IMR-90 (cell line): ENCODE data around the gene ACAD11. TPM values are rescaled to one million over a fixed set of nuclear protein-coding genes. Genes with fewer than 3 reads are reported as not detected.

Source experiments
- ATAC-seq: fragments of 200-7000 bp; cut with Tn5 transposase; 2 replicates; pipeline ENCODE4 v1.9.1; 2020; ENCODE audit warnings: low read depth, mild to moderate bottlenecking, moderate library complexity
- BruUV-seq: library from RNA; stranded (reverse); fragments of 400-500 nt; replicated peaks from 2 replicates; lab custom pipeline; 2021; lab: Mats Ljungman, UMichigan
- CTCF ChIA-PET: fragments of 300-600 bp; formaldehyde crosslinking; extraction: SDS; loops from one replicate; lab custom pipeline; 2021; ENCODE audit warnings: antibody characterized with exemption; lab: Yijun Ruan, JAX
- POLR2A ChIA-PET: fragments of 300-600 bp; sonication (Branson Sonifier 250); formaldehyde crosslinking; loops from one replicate; lab custom pipeline; 2022; ENCODE audit warnings: antibody characterized with exemption; ENCODE audit not compliant: unreplicated experiment; lab: Charles Lee
- DNase-seq: peaks from one replicate; pipeline ENCODE4 v3.0.0; 2013
- H2AFZ ChIP-seq: replicated peaks from 2 replicates; pipeline ENCODE3; 2013; ENCODE audit warnings: low read length, mild to moderate bottlenecking; ENCODE audit not compliant: poor library complexity
- H2AK5ac ChIP-seq: 2 replicates; pipeline ENCODE4 v1.6.1; 2013; ENCODE audit warnings: low read depth, low read length, inconsistent platforms
- H2AK9ac ChIP-seq: replicated peaks from 2 replicates; pipeline ENCODE3; 2013; ENCODE audit warnings: mild to moderate bottlenecking, low read depth, low read length, moderate library complexity; ENCODE audit not compliant: poor library complexity
- H2BK120ac ChIP-seq: 2 replicates; pipeline ENCODE4 v1.6.1; 2013; ENCODE audit warnings: low read depth, low read length, inconsistent platforms
- H2BK15ac ChIP-seq: 3 replicates; pipeline ENCODE4 v1.6.1; 2013; ENCODE audit warnings: low read depth, low read length, inconsistent platforms
- H2BK20ac ChIP-seq: 2 replicates; pipeline ENCODE4 v1.6.1; 2013; ENCODE audit warnings: low read depth, mild to moderate bottlenecking, inconsistent platforms, low read length, moderate library complexity
- H2BK5ac ChIP-seq: 2 replicates; pipeline ENCODE4 v1.6.1; 2013; ENCODE audit warnings: mild to moderate bottlenecking, low read depth, low read length, inconsistent platforms; ENCODE audit not compliant: poor library complexity, severe bottlenecking
- H3K14ac ChIP-seq: replicated peaks from 2 replicates; pipeline ENCODE4 v1.6.1; 2013; ENCODE audit warnings: low read depth, low read length, inconsistent platforms
- H3K18ac ChIP-seq: 2 replicates; pipeline ENCODE4 v1.6.1; 2013; ENCODE audit warnings: low read depth, low read length, control low read depth
- H3K23ac ChIP-seq: 2 replicates; pipeline ENCODE4 v1.6.1; 2013; ENCODE audit warnings: low read depth, low read length, inconsistent platforms
- H3K27ac ChIP-seq: 2 replicates; pipeline ENCODE4 v1.5.1; 2013; ENCODE audit warnings: mild to moderate bottlenecking, control low read depth, low read length; ENCODE audit not compliant: insufficient read depth
- H3K27me3 ChIP-seq: 2 replicates; pipeline ENCODE4 v1.6.1; 2013; ENCODE audit warnings: low read length; ENCODE audit not compliant: control insufficient read depth, insufficient read depth
- H3K36me3 ChIP-seq: 2 replicates; pipeline ENCODE4 v1.6.1; 2013; ENCODE audit warnings: low read length, mixed read lengths; ENCODE audit not compliant: control insufficient read depth, insufficient read depth
- H3K4ac ChIP-seq: 2 replicates; pipeline ENCODE4 v1.6.1; 2013; ENCODE audit warnings: low read depth, low read length, inconsistent platforms
- H3K4me1 ChIP-seq: 2 replicates; pipeline ENCODE4 v1.6.1; 2013; ENCODE audit warnings: low read length, mixed read lengths; ENCODE audit not compliant: control insufficient read depth, insufficient read depth
- H3K4me2 ChIP-seq: 2 replicates; pipeline ENCODE4 v1.6.1; 2013; ENCODE audit warnings: low read depth, mild to moderate bottlenecking, control low read depth, low read length, moderate library complexity
- H3K4me3 ChIP-seq: 2 replicates; pipeline ENCODE4 v1.5.1; 2013; ENCODE audit warnings: low read depth, mild to moderate bottlenecking, control low read depth, low read length, moderate library complexity; ENCODE audit not compliant: insufficient read depth
- H3K56ac ChIP-seq: 2 replicates; pipeline ENCODE4 v1.6.1; 2013; ENCODE audit warnings: low read length, inconsistent platforms; ENCODE audit not compliant: insufficient read depth; ENCODE audit errors: extremely low read depth
- H3K79me1 ChIP-seq, 2 experiments: 2 replicates each; pipeline ENCODE4 v1.6.1; 2013; ENCODE audit warnings: low read length in 2 of 2, inconsistent platforms in 1 of 2, low read depth in 1 of 2
- H3K9ac ChIP-seq: 2 replicates; pipeline ENCODE4 v1.6.1; 2013; ENCODE audit warnings: low read depth, low read length, control low read depth
- H3K9me1 ChIP-seq: 2 replicates; pipeline ENCODE4 v1.6.1; 2013; ENCODE audit warnings: low read length, inconsistent platforms; ENCODE audit not compliant: insufficient read depth
- H3K9me3 ChIP-seq: 2 replicates; pipeline ENCODE4 v1.6.1; 2013; ENCODE audit warnings: low read length; ENCODE audit not compliant: control insufficient read depth, insufficient read depth
- H4K20me1 ChIP-seq: 2 replicates; pipeline ENCODE4 v1.6.1; 2013; ENCODE audit warnings: low read length, inconsistent platforms; ENCODE audit not compliant: insufficient read depth
- H4K5ac ChIP-seq: 2 replicates; pipeline ENCODE4 v1.6.1; 2013; ENCODE audit warnings: mild to moderate bottlenecking, low read depth, low read length, control low read depth
- H4K8ac ChIP-seq, 2 experiments: 2 replicates each; pipeline ENCODE4 v1.6.1; 2013; ENCODE audit warnings: low read depth in 2 of 2, low read length in 2 of 2, control low read depth in 1 of 2, inconsistent platforms in 1 of 2
- H4K91ac ChIP-seq: 2 replicates; pipeline ENCODE4 v1.6.1; 2013; ENCODE audit warnings: low read depth, low read length, inconsistent platforms; ENCODE audit not compliant: insufficient read depth
- BHLHE40 ChIP-seq: fragments of 150-350 bp; IDR thresholded peaks from 2 replicates; pipeline ENCODE4 v1.6.1; 2016; ENCODE audit warnings: mild to moderate bottlenecking, low read depth, low read length
- CEBPB ChIP-seq: IDR thresholded peaks from 2 replicates; pipeline ENCODE4 v1.6.1; 2012; ENCODE audit warnings: low read depth, low read length, improper control_type of control experiment
- CHD1 ChIP-seq: IDR thresholded peaks from 2 replicates; pipeline ENCODE4 v1.6.1; 2012; ENCODE audit warnings: low read depth, low read length, improper control_type of control experiment
- FOS ChIP-seq: fragments of 150-350 bp; IDR thresholded peaks from 2 replicates; pipeline ENCODE4 v1.6.1; 2016; ENCODE audit warnings: low read depth, low read length
- MAFK ChIP-seq: IDR thresholded peaks from 2 replicates; pipeline ENCODE4 v1.6.1; 2012; ENCODE audit warnings: low read depth, low read length, improper control_type of control experiment
- MAZ ChIP-seq: IDR thresholded peaks from 2 replicates; pipeline ENCODE4 v1.6.1; 2012; ENCODE audit warnings: low read depth, mild to moderate bottlenecking, low read length, improper control_type of control experiment, moderate library complexity, borderline replicate concordance
- MXI1 ChIP-seq: IDR thresholded peaks from 2 replicates; pipeline ENCODE4 v1.6.1; 2012; ENCODE audit warnings: low read depth, mild to moderate bottlenecking, low read length, moderate library complexity, borderline replicate concordance
- NFE2L2 ChIP-seq: fragments of 150-350 bp; IDR thresholded peaks from 2 replicates; pipeline ENCODE4 v1.6.1; 2016; ENCODE audit warnings: low read depth, mild to moderate bottlenecking, low read length
- POLR2A ChIP-seq: IDR thresholded peaks from 2 replicates; pipeline ENCODE4 v1.6.1; 2012; ENCODE audit warnings: mild to moderate bottlenecking, low read depth, low read length
- RAD21 ChIP-seq: IDR thresholded peaks from 2 replicates; pipeline ENCODE4 v1.6.1; 2012; ENCODE audit warnings: low read length, improper control_type of control experiment
- RCOR1 ChIP-seq: IDR thresholded peaks from 2 replicates; pipeline ENCODE4 v1.6.1; 2012; ENCODE audit warnings: mild to moderate bottlenecking, low read length, improper control_type of control experiment; ENCODE audit not compliant: insufficient replicate concordance
- RFX5 ChIP-seq: IDR thresholded peaks from 2 replicates; pipeline ENCODE4 v1.8.0; 2012; ENCODE audit warnings: low read depth, mild to moderate bottlenecking, low read length, moderate library complexity
- SMC3 ChIP-seq: fragments of 150-350 bp; IDR thresholded peaks from 2 replicates; pipeline ENCODE4 v1.6.1; 2016; ENCODE audit warnings: low read depth, mild to moderate bottlenecking, antibody characterized with exemption, low read length, moderate library complexity
- WGBS, 2 experiments: methylation state at CpG; one replicate each; pipeline versions ENCODE4 v1.1.5 to v1.1.7; 2013; ENCODE audit warnings: missing lambda C conversion rate in 2 of 2; ENCODE audit not compliant: insufficient read length in 1 of 2; ENCODE audit errors: extremely low coverage in 2 of 2; 5-methylcytosine and 5-hydroxymethylcytosine counted together
- dilution Hi-C: fragments of 300-500 bp; cut with HindIII; formaldehyde crosslinking; loops from one replicate; pipeline ENCODE4 v1.14.3; 2018; ENCODE audit warnings: low sequenced_read_pairs; ENCODE audit not compliant: unreplicated experiment
- in situ Hi-C: fragments of 300-500 bp; cut with MboI; formaldehyde crosslinking; loops from 3 replicates; pipeline ENCODE4 v1.14.3; 2019; ENCODE audit warnings: low sequenced_read_pairs, inconsistent platforms, mixed read lengths
- intact Hi-C: fragments of 100-400 bp; cut with micrococcal nuclease; formaldehyde crosslinking; loops from 2 replicates; pipeline ENCODE4 v1.10.0; 2022
- polyA plus RNA-seq, 3 experiments: library from polyadenylated mRNA; depleted of rRNA; stranded (reverse); fragments of >200 nt; gene quantifications; 2 replicates each; pipeline ENCODE4 v1.2.3, GENCODE V29; 2012; ENCODE audit warnings: low replicate concordance in 1 of 3
- total RNA-seq: library from RNA; depleted of rRNA; stranded (reverse); fragments of >200 nt; gene quantifications from 2 replicates; pipeline ENCODE4 v1.2.3, GENCODE V29; 2012
- TF ChIP-seq, protein P1 (sequence below): conservative IDR thresholded peaks from 2 replicates; pipeline ENCODE4 v1.5.1; 2012; ENCODE audit warnings: mild to moderate bottlenecking, low read depth, low read length, improper control_type of control experiment
- TF ChIP-seq, protein P2 (sequence below): fragments of 150-350 bp; IDR thresholded peaks from 2 replicates; pipeline ENCODE4 v1.6.1; 2016; ENCODE audit warnings: low read depth, mild to moderate bottlenecking, low read length, moderate library complexity, borderline replicate concordance
- TF ChIP-seq, protein P3 (sequence below): fragments of 150-350 bp; IDR thresholded peaks from 2 replicates; pipeline ENCODE4 v1.6.1; 2017; ENCODE audit warnings: mild to moderate bottlenecking, antibody characterized with exemption, low read length, low read depth

ACAD11 gene
- total and polyA plus RNA-seq, 2 of the 4 experiments (the other 2 are of a cell fraction), result 16.0 to 18.8 TPM

DNA sequence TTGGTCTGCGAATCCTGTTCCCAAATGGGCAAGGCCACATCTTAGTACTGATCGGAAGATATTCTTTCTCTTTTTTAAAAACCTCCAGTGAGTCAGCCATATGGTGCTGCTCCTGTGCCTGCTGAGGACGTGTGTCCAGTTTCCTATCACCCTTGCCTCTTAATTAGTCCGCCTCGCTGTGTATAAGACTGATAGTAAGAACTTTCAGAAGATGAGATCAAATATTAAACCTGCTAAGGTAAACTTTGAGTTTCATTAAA is 1.1 kb upstream of the ACAD11 start:
- no peak for TF ChIP-seq RAD21
- TF ChIP-seq BHLHE40, result no peak
- no peak for TF ChIP-seq MAZ
- TF ChIP-seq, protein P1, sequence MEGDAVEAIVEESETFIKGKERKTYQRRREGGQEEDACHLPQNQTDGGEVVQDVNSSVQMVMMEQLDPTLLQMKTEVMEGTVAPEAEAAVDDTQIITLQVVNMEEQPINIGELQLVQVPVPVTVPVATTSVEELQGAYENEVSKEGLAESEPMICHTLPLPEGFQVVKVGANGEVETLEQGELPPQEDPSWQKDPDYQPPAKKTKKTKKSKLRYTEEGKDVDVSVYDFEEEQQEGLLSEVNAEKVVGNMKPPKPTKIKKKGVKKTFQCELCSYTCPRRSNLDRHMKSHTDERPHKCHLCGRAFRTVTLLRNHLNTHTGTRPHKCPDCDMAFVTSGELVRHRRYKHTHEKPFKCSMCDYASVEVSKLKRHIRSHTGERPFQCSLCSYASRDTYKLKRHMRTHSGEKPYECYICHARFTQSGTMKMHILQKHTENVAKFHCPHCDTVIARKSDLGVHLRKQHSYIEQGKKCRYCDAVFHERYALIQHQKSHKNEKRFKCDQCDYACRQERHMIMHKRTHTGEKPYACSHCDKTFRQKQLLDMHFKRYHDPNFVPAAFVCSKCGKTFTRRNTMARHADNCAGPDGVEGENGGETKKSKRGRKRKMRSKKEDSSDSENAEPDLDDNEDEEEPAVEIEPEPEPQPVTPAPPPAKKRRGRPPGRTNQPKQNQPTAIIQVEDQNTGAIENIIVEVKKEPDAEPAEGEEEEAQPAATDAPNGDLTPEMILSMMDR, result no peak
- TF ChIP-seq, protein P2, sequence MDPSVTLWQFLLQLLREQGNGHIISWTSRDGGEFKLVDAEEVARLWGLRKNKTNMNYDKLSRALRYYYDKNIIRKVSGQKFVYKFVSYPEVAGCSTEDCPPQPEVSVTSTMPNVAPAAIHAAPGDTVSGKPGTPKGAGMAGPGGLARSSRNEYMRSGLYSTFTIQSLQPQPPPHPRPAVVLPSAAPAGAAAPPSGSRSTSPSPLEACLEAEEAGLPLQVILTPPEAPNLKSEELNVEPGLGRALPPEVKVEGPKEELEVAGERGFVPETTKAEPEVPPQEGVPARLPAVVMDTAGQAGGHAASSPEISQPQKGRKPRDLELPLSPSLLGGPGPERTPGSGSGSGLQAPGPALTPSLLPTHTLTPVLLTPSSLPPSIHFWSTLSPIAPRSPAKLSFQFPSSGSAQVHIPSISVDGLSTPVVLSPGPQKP, result no peak
- TF ChIP-seq, protein P3, sequence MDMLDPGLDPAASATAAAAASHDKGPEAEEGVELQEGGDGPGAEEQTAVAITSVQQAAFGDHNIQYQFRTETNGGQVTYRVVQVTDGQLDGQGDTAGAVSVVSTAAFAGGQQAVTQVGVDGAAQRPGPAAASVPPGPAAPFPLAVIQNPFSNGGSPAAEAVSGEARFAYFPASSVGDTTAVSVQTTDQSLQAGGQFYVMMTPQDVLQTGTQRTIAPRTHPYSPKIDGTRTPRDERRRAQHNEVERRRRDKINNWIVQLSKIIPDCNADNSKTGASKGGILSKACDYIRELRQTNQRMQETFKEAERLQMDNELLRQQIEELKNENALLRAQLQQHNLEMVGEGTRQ, result no peak
- no peak for TF ChIP-seq SMC3
- no peak for TF ChIP-seq CHD1
- TF ChIP-seq RFX5, result no peak
- TF ChIP-seq POLR2A, result no peak
- no peak for TF ChIP-seq NFE2L2
- no peak for TF ChIP-seq FOS
- TF ChIP-seq MXI1, result no peak
- TF ChIP-seq CEBPB, result no peak
- no peak for TF ChIP-seq MAFK
- TF ChIP-seq RCOR1, result no peak
- 0% methylated on average over 2 of the region's 5 CpGs; no CpG with 5 or more reads in 1 of the 2 experiments for WGBS, 2 experiments
- H2AK9ac ChIP-seq, result peak overlapping the region; percentile 48

More for the DNA sequence above, 1.1 kb upstream of the ACAD11 start:
- H2BK5ac ChIP-seq, result peak overlapping the region; percentile 91
- H3K27me3 ChIP-seq, result no peaks in the 10 kb centered on the region
- ATAC-seq, result peak; percentile 10
- H2BK20ac ChIP-seq, result no peak overlapping the region
- peak overlapping the region; percentile 57; the same call in 1 of the 2 replicates for H3K23ac ChIP-seq
- peak; percentile 28 for DNase-seq
- no peaks in the 10 kb centered on the region for H3K9me1 ChIP-seq
- dilution Hi-C loops (no loop called here), intact Hi-C loops (no loop called here), in situ Hi-C loops (no loop called here)
- no peaks in the 10 kb centered on the region for H3K4me1 ChIP-seq
- peak overlapping the region; percentile 92 for H3K27ac ChIP-seq
- no peaks in the 10 kb centered on the region for H3K9me3 ChIP-seq
- H3K18ac ChIP-seq, result peak overlapping the region; percentile 8; the same call in 1 of the 2 replicates
- H3K4me2 ChIP-seq, result peak overlapping the region; percentile 88
- ChIA-PET POLR2A (no interaction called here), CTCF (interaction anchor here (1.0 to 1.1 kb wide), 2 partner anchors 18 to 19 kb away, joined by 3 read pairs; no protein-coding TSS in a partner anchor)
- peak overlapping the region; percentile 73 for H2AK5ac ChIP-seq
- H2AFZ ChIP-seq, result peak overlapping the region; percentile 97
- peak overlapping the region; percentile 60 for H4K91ac ChIP-seq
- peak overlapping the region; percentile 94; the same call in 1 of the 2 replicates for H3K56ac ChIP-seq
- peak overlapping the region; percentile 34 for H3K14ac ChIP-seq
- H2BK120ac ChIP-seq, result peak overlapping the region; percentile 76; the same call in 1 of the 2 replicates
- no peak overlapping the region; the same call in 2 of the 3 replicates for H2BK15ac ChIP-seq
- H3K4me3 ChIP-seq, result peak overlapping the region; percentile 84
- H4K5ac ChIP-seq, result peak overlapping the region; percentile 80
- peak overlapping the region; percentile 81 to 92; a peak in 3 of 4 replicates for H4K8ac ChIP-seq
- peak overlapping the region; percentile 82 for H3K4ac ChIP-seq
- H4K20me1 ChIP-seq, result no peaks in the 10 kb centered on the region; the same call in 1 of the 2 replicates
- H3K9ac ChIP-seq, result peak overlapping the region; percentile 86
- H3K79me1 ChIP-seq, result peaks cover 7 to 38% of the 10 kb centered on the region in 2 experiments
- BruUV-seq, result no TSS peak
- no peaks in the 10 kb centered on the region for H3K36me3 ChIP-seq
